Testis (tissue), 3 donors: ENCODE measurements around the gene SERAC1. TPM values are rescaled to one million over a fixed set of nuclear protein-coding genes. Genes with fewer than 3 reads are reported as not detected.

Source experiments
- DNase-seq: peaks from one replicate; pipeline ENCODE4 v3.0.0-alpha.2; 2019
- H3K27ac ChIP-seq, 2 donors: fragments of 200-600 bp; sonication (generic); one replicate each; pipeline ENCODE4 v1.5.1; 2019
- H3K27me3 ChIP-seq: fragments of 200-600 bp; sonication (generic); one replicate; pipeline ENCODE4 v1.5.1; 2019
- H3K36me3 ChIP-seq: fragments of 200-600 bp; sonication (generic); one replicate; pipeline ENCODE4 v1.5.1; 2017; ENCODE audit warnings: low read depth; ENCODE audit errors: missing control alignments
- H3K4me1 ChIP-seq: fragments of 200-600 bp; sonication (generic); one replicate; pipeline ENCODE4 v1.5.1; 2019
- H3K4me3 ChIP-seq, 2 donors: fragments of 200-600 bp; sonication (generic); one replicate each; pipeline ENCODE4 v1.5.1; 2017 to 2019
- H3K9me3 ChIP-seq: fragments of 200-600 bp; sonication (generic); one replicate; pipeline ENCODE4 v1.5.1; 2017
- POLR2A ChIP-seq: fragments of 450-650 bp; IDR thresholded peaks from one replicate; pipeline ENCODE4 v1.6.1; 2017; ENCODE audit warnings: antibody characterized with exemption, mild to moderate bottlenecking, moderate library complexity
- WGBS, 2 donors: methylation state at CpG; one replicate each; pipeline ENCODE4 v1.1.5; 2018; 5-methylcytosine and 5-hydroxymethylcytosine counted together
- intact Hi-C: fragments of 100-400 bp; cut with DNase I; formaldehyde crosslinking; loops from one replicate; pipeline ENCODE4 v1.15.1; 2023; ENCODE audit warnings: low total_unique reads
- polyA plus RNA-seq: library from polyadenylated mRNA; stranded (reverse); fragments of 350-450 nt; fragmentation: Illumina TruSeq; extraction: RNeasy Lipid Tissue Mini Kit (QIAGEN cat#74804); gene quantifications from one replicate; pipeline ENCODE4 v1.2.3, GENCODE V29; 2014; ENCODE audit warnings: low read depth, low replicate concordance; ENCODE audit not compliant: insufficient read depth
- total RNA-seq, 2 donors: library from RNA; depleted of rRNA; stranded (reverse); fragments of >200 nt; gene quantifications; one replicate each; pipeline ENCODE4 v1.2.3, GENCODE V29; 2016
- TF ChIP-seq, protein P1 (sequence below), 3 experiments: fragments of 450-650 bp in 2 of 3; fragments of 200-600 bp in 1 of 3; sonication (generic) in 1 of 3; IDR thresholded peaks; one replicate each; pipeline ENCODE4 v1.5.1; 2016 to 2019; ENCODE audit warnings: antibody characterized with exemption in 3 of 3, mild to moderate bottlenecking in 2 of 3, moderate library complexity in 1 of 3

SERAC1 gene
- total and polyA plus RNA-seq, 3 donors from 2014 or later = 9.8 to 20.2 (median 15.2) TPM

DNA sequence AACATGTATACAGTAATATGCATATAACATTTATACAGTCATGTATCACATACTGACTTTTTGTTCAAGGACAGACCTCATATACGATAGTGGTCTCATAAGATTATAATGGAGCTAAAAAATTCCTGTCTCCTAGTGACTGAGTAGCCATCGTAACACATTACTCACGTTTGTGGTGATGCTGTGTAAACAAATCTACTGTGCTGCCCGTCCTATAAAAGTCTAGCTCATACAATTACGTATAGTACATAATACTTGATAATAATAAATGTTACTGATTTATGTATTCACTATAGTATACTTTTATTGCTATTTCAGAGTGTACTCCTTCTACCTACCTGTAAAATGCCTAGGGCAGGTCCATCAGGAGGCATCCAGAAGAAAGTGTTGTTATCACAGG, 17.4 kb downstream of the SERAC1 start:
- no peak overlapping the region for H3K27ac ChIP-seq
- WGBS, 2 donors = 85 to 90% methylated on average over 5 of the region's 5 CpGs
- no peak for DNase-seq
- no peaks in the 10 kb centered on the region for H3K9me3 ChIP-seq
- intact Hi-C loops = no loop called here
- no peaks in the 10 kb centered on the region for H3K4me1 ChIP-seq
- no peak overlapping the region for H3K4me3 ChIP-seq
- TF ChIP-seq, protein P1, sequence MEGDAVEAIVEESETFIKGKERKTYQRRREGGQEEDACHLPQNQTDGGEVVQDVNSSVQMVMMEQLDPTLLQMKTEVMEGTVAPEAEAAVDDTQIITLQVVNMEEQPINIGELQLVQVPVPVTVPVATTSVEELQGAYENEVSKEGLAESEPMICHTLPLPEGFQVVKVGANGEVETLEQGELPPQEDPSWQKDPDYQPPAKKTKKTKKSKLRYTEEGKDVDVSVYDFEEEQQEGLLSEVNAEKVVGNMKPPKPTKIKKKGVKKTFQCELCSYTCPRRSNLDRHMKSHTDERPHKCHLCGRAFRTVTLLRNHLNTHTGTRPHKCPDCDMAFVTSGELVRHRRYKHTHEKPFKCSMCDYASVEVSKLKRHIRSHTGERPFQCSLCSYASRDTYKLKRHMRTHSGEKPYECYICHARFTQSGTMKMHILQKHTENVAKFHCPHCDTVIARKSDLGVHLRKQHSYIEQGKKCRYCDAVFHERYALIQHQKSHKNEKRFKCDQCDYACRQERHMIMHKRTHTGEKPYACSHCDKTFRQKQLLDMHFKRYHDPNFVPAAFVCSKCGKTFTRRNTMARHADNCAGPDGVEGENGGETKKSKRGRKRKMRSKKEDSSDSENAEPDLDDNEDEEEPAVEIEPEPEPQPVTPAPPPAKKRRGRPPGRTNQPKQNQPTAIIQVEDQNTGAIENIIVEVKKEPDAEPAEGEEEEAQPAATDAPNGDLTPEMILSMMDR (IDR thresholded peaks at IDR 0.05) = no peak
- TF ChIP-seq POLR2A = no peak
- H3K36me3 ChIP-seq = no peaks in the 10 kb centered on the region
- H3K27me3 ChIP-seq = no peaks in the 10 kb centered on the region

DNA sequence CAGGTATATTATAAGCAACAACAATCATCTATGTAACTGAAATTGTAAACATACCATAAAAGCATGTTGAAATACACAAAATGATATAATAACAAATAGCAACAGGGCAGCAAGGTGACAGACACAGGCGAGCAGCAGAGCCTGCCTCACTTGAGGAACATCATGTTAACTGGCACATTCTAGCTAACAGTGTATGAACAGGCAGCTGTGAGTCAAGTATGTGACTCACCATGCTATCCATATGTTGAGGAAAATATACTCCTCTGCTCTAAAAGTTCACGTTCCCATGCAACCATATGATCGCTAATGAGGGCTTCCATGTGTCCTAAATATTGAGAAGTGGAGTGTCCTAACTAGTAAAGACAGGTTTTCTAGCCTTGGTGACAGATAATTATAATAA, 18.4 kb downstream of the SERAC1 start:
- TF ChIP-seq, protein P1 (IDR thresholded peaks at IDR 0.05) = no peak
- no peak for TF ChIP-seq POLR2A
- Histone ChIP-seq H3K27me3 (no peaks in the 10 kb centered on the region), H3K27ac (no peak overlapping the region), H3K4me3 (no peak overlapping the region), H3K36me3 (no peaks in the 10 kb centered on the region), H3K4me1 (no peaks in the 10 kb centered on the region), H3K9me3 (no peaks in the 10 kb centered on the region)
- DNase-seq = no peak
- whole genome bisulfite sequencing, 2 donors = 76 to 94% methylated on average over 3 of the region's 3 CpGs
- intact Hi-C loops = no loop called here

DNA sequence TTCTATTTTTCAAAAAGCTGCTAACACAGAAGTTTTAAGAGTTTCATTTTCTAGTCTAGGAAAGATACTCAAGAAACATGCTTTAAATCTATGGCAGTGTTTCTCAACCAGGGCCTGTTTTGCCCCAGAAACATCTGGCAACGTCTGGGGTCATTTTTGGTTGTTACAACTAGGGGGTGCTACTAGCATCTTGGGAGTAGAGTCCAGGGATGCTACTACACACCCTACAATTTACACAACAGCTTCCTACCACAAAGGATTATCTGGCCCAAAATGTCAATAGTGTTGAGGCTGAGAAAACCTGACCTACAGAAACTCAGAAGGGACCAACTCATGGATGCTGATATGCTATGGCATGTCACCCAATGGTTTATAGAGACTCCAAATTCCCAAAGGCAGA, 24.4 kb downstream of the SERAC1 start:
- intact Hi-C loops = no loop called here
- H3K9me3 ChIP-seq = no peaks in the 10 kb centered on the region
- WGBS, 2 donors = 50 to 70% methylated on average over 1 of the region's 1 CpG

DNA sequence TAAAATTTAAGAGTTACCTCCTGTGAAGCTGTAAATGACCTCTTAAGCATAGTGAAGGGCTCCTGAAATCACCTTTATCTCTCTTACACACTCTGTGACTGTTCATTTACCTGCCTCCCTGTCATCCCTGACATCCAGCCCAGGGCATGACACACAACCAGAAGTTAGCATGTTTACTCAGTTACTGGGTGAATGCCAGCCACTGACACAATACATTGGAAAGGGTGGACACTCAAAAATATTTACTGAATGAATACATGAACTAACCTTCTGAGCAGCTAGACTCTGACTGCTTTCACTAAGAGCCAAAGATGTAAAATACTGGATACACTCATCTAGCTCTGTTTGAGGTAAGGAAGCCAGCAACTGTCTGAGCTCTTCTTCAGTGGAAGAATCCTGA, 25.3 kb downstream of the SERAC1 start:
- Histone ChIP-seq H3K36me3 (no peaks in the 10 kb centered on the region), H3K27me3 (no peaks in the 10 kb centered on the region), H3K27ac (no peak overlapping the region), H3K4me3 (no peak overlapping the region), H3K4me1 (no peaks in the 10 kb centered on the region), H3K9me3 (no peaks in the 10 kb centered on the region)
- DNase-seq = no peak
- TF ChIP-seq, protein P1 (IDR thresholded peaks at IDR 0.05) = no peak
- no peak for TF ChIP-seq POLR2A
- intact Hi-C loops = no loop called here

More for the DNA sequence above, 24.4 kb downstream of the SERAC1 start:
- no peaks in the 10 kb centered on the region for H3K36me3 ChIP-seq
- no peaks in the 10 kb centered on the region for H3K4me1 ChIP-seq
- no peak overlapping the region for H3K4me3 ChIP-seq
- TF ChIP-seq, protein P1 (IDR thresholded peaks at IDR 0.05) = no peak
- TF ChIP-seq POLR2A = no peak
- no peak overlapping the region for H3K27ac ChIP-seq
- no peak for DNase-seq
- H3K27me3 ChIP-seq = no peaks in the 10 kb centered on the region

DNA sequence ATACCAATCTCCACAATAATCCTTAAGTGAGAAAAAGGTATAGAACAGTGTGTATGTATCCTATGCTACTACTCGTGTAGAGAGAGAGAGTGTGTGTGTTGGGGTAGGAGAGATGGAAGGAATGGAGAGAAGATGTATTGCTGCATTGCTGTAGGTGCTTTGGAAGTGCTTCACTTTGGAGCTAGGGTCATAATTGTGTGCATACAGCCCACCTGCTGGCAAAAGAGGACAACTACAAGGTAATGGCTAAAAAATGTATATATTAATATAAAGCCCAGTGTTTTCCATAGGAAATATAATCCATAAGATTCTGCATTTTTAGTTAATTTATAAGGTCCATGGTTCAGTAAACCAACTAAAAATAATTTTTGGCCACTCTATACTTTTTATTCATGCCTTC, 36.1 kb downstream of the SERAC1 start:
- 54 to 68% methylated on average over 1 of the region's 1 CpG for WGBS, 2 donors
- intact Hi-C loops = no loop called here
- Histone ChIP-seq H3K27ac (no peak overlapping the region), H3K36me3 (no peaks in the 10 kb centered on the region), H3K9me3 (no peaks in the 10 kb centered on the region), H3K27me3 (no peaks in the 10 kb centered on the region), H3K4me3 (no peak overlapping the region), H3K4me1 (no peaks in the 10 kb centered on the region)
- DNase-seq = no peak
- TF ChIP-seq POLR2A = no peak
- TF ChIP-seq, protein P1 (IDR thresholded peaks at IDR 0.05) = no peak
